K562 treated with DMSO at 1 percent for 48 hours (cell line): ENCODE data around the gene CYP2E1. TPM values are rescaled to one million over a fixed set of nuclear protein-coding genes. Genes with fewer than 3 reads are reported as not detected.

Source experiments
- total RNA-seq: library from RNA; unstranded; fragments of 300-600 nt; gene quantifications from 2 replicates; pipeline ENCODE4 v1.2.3, GENCODE V29; 2022; ENCODE audit warnings: low replicate concordance; ENCODE audit errors: extremely low read depth

Gene CYP2E1
- not detected in 2 replicates for total RNA-seq

GRCh38 chr10:133526957-133527588 lies at the start of gene CYP2E1:
Gene CYP2E1 (plus strand): TSS chr10:133527363. CDS start chr10:133527396, 33 bp downstream.

GRCh38 chr10:133565441-133566294 lies 38.5 kb downstream of the CYP2E1 start, which contains the start of gene SYCE1:
Gene SYCE1 (minus strand): TSS chr10:133565583. CDS start chr10:133565529, 54 bp downstream.

Other genes starting within 250 kb of the CYP2E1 start
- not detected in 2 replicates for gene TUBGCP2, start 218.5 kb upstream of the CYP2E1 start, total RNA-seq
- gene ZNF511, start 218.4 kb upstream of the CYP2E1 start, total RNA-seq, result not detected in 2 replicates
- gene CALY, start 190.5 kb upstream of the CYP2E1 start, total RNA-seq, result not detected in 2 replicates
- not detected in 2 replicates for gene PRAP1, start 180.0 kb upstream of the CYP2E1 start, total RNA-seq
- not detected in 2 replicates for gene FUOM, start 169.3 kb upstream of the CYP2E1 start, total RNA-seq
- gene ECHS1, start 154.0 kb upstream of the CYP2E1 start, total RNA-seq, result not detected in 2 replicates
- gene PAOX, start 148.1 kb upstream of the CYP2E1 start, total RNA-seq, result not detected in 2 replicates
- not detected in 2 replicates for gene MTG1, start 133.2 kb upstream of the CYP2E1 start, total RNA-seq
- not detected in 2 replicates for gene SPRN, start 102.7 kb upstream of the CYP2E1 start, total RNA-seq
- gene SCART1, start 73.4 kb upstream of the CYP2E1 start, total RNA-seq, result not detected in 2 replicates
- gene SYCE1, start 38.2 kb downstream of the CYP2E1 start, total RNA-seq, result not detected in 2 replicates
- not detected in 2 replicates for gene FRG2B, start 99.4 kb downstream of the CYP2E1 start, total RNA-seq